ENCODE measurements around the gene C4orf50.
"Not testable (repeated sequence)": the region's sequence is repeated elsewhere in the genome, so short reads cannot be mapped to it uniquely, and the experiment has no call there.

Gene C4orf50

GRCh38 chr4:6012200-6012599 is 6.0 kb downstream of the C4orf50 start:
- FAIRE-seq: no peak

DNA sequence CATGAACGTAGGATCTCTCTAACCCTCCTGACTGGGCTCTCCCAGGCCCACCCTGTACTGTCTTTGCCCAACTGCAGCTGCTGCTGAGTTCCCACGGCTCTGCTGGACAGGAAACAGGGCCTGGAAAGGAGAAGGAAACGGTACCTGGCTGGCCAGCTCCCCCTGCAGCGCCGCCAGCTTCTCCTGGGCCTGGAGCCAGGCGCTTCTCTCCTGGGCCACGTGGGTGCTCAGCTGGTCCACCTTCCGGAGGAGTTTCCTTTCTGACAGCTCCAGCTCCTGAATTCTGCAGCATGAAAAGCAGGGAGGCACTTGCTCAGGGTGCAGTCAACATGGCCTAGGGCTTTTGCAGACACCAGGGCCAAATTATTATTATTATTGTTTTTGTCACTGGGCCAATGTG is 6.5 kb downstream of the C4orf50 start:
- FAIRE-seq: no peak

GRCh38 chr4:6011271-6011671 is 7.0 kb downstream of the C4orf50 start:
- no peak for FAIRE-seq

GRCh38 chr4:6010789-6011188 is 7.4 kb downstream of the C4orf50 start:
- FAIRE-seq: no peak

DNA sequence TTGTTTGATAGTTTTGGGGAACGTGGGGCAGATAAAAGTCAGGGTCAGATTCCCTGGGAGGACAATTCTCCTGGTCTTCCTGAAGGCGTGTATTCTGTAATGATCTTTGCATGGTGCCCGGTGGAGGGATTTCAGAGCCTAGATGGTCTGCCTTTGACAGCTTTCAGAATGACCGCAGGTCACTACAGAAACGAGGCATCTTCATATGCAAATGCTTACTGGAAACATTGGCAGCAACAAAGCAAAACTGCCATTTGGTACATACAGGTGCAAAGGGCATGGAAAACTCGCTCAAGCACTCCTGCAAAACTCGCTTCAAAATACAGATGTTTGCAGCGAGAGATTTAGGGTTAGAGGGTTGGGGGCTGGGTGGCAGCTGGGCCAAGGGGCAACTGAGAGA is 8.8 kb downstream of the C4orf50 start:
- no peak for FAIRE-seq

DNA sequence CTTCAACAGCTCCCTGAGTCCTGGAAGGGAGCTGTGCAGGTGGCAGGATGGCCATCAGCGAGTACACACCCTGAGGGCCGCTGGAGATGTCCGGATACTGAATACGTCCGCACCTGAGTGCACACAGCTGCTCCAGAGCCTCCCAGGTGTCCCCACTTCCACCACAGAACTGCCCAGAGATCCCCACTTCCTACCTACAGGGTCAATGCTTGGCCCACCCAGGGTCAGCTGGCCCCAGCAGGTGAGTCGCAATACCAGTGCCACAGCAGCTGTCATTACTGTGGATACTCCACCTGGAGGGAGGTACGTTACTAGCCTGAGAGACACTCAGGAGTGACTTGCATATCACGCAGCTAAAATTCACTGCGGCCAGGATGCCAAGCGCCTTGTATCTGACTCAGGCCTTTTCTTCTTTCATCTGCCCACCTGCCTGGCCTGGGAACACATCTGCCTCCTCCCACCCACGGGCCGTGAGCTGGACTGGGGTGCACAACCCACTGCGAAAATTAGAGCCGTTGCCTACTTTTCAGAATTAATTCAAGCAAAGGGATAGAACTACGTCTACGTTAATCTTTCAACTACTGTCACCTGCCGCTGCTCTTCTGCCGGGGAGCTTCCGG is 9.4 kb downstream of the C4orf50 start:
- no peak for FAIRE-seq

DNA sequence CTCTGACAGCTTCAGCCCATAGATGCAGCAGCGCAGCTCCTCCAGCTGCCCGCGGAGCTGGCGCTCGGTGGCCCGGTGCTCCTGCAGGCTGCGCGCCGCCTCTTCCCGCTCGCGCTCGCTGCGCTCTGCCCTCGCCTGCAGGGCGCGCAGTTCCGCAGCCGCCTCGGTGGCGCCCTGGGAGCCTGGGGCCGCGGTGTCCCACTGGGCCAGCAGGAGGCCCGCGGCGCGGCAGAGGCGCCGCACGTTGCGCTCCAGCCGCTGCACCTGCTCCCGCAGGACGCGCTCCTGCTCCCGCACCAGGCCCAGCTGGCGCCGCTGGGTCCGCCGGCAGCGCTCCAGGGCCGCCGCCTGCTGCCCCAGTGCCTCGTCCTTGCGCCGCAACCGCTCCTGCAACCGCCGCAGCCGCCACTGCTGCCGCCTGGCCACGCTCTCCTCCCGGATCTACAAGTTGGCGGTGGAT is 10.1 kb downstream of the C4orf50 start:
- no peak for FAIRE-seq

DNA sequence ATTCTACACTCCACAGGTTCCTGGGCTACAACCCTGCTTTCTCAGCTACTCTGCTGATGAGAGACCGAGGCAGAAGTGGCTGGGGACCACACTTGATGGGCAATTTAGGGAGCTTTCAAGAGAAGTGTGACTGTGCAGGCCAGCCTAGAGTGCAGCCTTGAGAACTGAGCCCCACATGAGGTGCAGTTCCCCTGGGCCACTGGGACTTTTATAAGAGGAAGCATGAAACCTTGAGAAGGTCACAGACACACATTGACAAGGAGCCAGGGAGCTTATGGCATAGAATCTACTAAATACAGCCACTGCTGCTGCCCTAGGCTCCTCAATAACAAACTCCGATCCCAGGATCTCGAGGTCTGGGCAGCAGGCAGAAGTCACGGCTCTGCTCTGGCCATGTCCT is 13.1 kb downstream of the C4orf50 start:
- no peak for FAIRE-seq

GRCh38 chr4:6003485-6003884 is 14.7 kb downstream of the C4orf50 start:
- not testable (repeated sequence) for FAIRE-seq

- no peak for FAIRE-seq
These were observed 15.3 kb downstream of the C4orf50 start for GRCh38 chr4:6002926-6003325.

DNA sequence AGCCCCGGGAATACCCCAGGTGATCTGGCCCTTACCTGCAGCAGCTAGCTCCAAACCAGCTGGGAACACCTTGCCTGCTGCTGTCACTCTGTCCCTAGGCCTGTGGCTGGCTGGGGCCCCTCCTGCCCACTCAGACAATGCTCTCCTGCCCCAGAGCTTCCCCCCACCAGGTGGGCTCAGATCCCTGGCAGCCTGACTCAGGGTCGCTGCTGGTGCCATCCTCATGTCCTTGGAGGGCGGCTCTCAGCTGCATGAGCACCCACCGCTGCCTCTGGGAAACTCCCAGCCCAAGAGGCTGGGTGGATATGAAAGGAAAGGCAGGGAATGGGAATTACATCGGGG is 15.8 kb downstream of the C4orf50 start:
- FAIRE-seq: no peak

DNA sequence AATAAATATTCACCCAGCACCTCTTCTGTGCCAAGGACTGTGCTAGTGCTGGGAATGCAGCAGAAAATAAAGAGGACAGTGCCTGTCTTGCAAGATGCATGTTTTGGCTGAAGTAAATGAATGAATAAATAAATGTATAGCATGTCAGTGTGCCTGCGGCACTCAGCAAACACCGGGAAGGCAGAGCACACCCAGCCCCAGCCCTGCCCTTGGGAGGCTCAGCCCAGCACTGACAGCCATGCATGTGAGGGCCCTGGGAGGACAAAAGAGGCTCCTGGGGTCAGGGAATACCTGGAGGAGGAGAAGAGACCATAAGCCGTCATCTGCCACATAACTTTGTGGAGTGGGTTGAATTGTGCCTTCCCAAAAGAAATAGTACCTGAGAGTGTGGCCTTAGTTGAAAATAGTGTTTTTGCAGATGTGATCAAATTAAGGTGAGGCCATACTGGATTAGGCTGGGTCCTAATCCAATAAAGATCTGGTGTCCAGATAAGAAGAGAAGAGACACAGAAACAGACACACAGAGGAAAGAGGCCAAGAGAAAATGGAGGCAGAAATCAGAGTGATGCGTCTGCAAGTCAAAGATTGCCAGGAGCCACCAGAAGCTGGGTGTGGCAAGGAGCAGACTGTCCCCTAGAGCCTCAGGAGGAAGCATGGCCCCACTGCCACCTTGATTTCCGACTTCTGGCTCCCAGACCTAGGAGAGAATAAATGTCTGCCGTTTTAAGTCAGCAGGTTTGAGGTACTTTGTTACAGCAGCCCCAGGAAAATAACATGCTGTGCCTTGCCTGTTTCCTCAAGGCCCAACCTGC is 16.3 kb downstream of the C4orf50 start:
- FAIRE-seq: no peak

DNA sequence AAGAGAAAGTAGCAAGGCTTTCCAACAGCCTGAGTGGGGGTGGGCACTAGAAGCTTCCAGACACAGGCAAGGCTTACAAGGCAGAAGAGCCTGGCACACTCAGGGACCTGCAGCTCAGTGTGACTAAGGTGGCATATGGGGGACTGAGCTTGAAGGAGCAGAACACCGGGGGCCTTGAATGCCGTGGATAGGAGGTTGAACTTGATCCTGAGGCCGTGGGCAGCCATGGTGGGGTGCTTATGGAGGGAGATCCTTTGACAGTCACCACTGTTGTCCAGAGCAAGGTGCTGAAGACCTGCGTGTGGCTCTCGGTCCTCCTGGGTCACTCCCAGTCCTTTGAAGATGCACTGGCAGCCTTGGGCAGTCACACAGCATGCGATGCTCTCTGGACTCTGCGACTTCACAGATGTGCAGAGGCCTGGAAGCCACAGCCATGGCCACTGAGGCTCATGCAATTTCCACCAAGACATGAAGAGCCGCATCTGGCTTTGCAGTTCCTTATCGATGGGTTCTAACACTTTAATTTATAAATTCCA is 18.3 kb downstream of the C4orf50 start:
- FAIRE-seq: no peak

DNA sequence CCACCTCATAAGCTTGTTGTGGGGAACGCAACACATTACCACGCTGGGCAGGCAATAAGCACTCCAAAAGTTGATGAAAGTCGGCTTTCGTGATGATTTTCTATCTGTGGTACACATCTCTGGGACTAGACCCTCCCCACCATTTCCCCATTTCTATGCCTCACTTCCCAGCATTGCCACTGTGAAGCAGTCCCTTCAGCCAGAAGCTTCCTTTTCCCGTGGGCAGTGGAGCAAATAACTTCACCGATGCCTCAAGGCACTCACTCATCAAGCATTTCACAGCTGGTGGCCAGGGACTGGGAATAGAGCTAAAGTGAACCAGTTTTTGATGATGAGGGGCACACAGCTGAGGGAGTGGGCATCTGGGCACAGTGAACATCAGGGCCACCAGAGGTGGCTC is 18.9 kb downstream of the C4orf50 start:
- no peak for FAIRE-seq

DNA sequence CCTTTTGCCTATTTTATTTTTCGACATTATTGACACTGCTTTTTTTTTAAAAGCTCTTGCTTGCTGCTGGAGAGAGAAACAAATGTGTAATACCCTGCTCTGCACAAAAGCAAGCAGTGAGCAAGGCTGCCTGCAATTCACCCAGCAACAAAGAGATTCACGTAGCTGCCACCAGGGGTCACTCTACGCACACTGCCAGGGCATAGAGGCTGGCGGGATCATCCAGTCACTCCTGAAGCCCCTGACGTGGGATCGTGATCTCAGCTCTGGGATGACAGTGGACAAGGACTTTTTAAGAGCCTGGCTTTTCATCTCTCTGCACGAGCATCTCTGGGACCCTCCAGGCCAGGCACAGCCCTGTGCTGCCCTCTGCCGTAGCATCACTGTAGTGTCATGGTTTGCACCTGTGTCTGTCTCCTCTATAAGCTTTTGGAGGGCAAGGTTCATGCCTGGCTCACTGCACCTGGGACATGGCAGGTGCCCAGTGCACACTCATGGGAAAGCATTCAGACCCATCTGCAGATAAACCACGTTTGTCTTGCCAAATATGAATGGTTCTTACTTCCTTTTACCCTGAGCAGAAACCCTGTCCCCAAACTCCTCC is 19.8 kb downstream of the C4orf50 start:
- no peak for FAIRE-seq

GRCh38 chr4:5996641-5997040 is 21.6 kb downstream of the C4orf50 start:
- FAIRE-seq: no peak

- FAIRE-seq: no peak
These were observed 22.2 kb downstream of the C4orf50 start for GRCh38 chr4:5995901-5996623.

- no peak for FAIRE-seq
These were observed 24.1 kb downstream of the C4orf50 start for GRCh38 chr4:5993876-5994811.

DNA sequence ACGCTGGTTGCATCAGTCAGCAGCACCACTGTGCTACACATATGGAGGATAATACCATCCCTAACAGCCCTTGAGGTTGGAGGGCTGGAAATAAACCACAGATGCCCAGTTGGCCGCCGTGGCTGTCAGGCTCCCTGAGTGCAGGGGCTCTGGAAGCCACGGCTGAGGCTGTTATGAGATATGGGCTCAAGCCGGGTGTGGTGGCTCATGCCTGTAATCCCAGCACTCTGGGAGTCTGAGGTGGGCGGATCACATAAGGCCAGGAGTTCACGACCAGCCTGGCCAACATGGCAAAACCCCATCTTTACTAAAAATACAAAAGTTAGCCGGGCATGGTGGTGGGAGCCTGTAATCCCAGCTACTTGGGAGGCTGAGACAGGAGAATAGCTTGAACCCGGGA is 24.9 kb downstream of the C4orf50 start:
- FAIRE-seq: not testable (repeated sequence)

DNA sequence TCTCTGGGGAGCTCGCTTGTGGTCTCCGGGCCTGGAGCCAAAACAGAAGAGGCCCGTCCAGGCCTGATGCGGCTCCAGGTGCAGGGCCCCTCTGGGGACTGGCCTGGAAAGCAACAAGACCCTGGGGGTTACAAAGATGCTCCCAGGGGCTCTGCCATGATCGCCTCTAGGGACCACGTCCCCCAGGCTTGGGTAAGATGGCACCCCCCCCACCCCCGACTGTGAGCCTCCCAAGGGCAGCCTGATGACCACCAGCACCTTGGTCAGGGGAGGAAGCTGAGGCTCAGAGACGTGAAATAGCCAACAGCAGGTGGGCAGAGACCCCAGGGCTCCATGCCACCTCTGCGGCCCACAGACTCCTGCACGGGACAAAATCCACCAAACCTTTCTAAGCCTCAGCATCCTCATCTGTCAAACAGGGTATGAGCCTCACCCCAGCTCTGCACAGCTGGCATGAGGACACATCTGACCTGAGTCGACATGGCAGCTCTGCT is 25.4 kb downstream of the C4orf50 start:
- no peak for FAIRE-seq

GRCh38 chr4:5992171-5992827 is 25.9 kb downstream of the C4orf50 start:
- no peak for FAIRE-seq
